A375 (cell line): Measurements from ENCODE around the gene IRF1. TPM values are rescaled to one million over a fixed set of nuclear protein-coding genes. Genes with fewer than 3 reads are reported as not detected.

Experiments used
- small RNA-seq: library from RNA; depleted of rRNA; stranded (forward); fragments of <200 nt; gene quantifications from one replicate; pipeline ENCODE3, GENCODE V24; 2014
- total RNA-seq: library from RNA; depleted of rRNA; stranded (reverse); fragments of >200 nt; shearing (Covaris generic); gene quantifications from 2 replicates; pipeline ENCODE4 v1.2.3, GENCODE V29; 2014; rRNA removed

Gene IRF1
- total RNA-seq, result 23.5 and 30.7 TPM in 2 replicates

DNA sequence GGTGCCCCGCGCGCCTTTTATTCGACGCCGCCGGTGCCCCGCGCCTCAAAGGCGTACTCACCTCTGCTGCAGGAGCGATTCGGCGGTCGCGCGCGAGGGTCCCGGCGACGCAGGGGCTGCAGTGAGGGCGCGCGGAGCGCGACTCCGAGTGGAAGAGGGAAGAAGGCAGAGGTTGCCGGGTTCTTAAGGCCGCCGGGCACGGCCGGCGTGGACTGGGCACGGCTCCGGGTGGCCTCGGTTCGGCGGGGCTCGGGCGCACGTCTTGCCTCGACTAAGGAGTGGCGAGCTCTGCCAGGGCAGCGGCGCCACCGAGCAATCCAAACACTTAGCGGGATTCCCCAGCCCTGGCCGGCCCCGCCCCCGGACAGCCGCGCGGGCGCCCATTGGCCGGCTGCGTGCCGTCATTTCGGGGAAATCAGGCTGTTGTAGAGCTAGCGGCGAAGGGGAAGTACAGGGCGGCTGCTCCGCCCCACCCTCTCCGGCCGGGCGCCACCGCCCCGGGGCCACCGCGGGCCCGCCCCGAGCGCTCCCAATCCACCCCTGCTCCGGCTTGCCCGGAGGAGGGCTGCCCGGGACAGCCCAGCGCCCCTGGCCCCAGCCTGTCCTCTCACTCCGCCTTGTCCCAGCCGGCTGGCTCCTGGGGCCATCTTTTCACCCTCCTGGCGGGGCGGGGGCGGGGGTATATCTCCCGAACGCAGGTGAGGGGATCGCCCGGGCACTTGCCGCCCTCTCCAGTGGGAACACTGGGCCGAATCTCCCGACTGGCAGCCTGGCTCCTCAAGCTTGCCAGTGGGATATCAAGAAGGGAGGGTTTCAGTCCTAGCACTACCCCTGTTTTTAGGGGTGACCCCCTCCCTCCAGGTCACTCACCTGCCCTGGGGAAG, at the start of gene IRF1:
Gene IRF1, minus strand, starts transcription at position 290 of the 884 bp plus-strand sequence. CDS start 1,295 bp downstream, outside the sequence.

Small RNAs within 50 kb of the gene (small RNA-seq; reads per million reads assigned to genes)
- not detected for gene RF00019

Other genes with a start within 250 kb of the IRF1 start
- gene PDLIM4, start 233.1 kb downstream of the IRF1 start, total RNA-seq, result 78.5 and 84.1 TPM in 2 replicates
- gene SLC22A4, start 196.4 kb downstream of the IRF1 start, total RNA-seq, result 4.5 and 6.7 TPM in 2 replicates
- 6.0 and 8.6 TPM in 2 replicates for gene SLC22A5, start 121.1 kb downstream of the IRF1 start, total RNA-seq
- not detected in 2 replicates for gene IL5, start 52.7 kb upstream of the IRF1 start, total RNA-seq
- gene RAD50, start 66.2 kb upstream of the IRF1 start, total RNA-seq, result 16.9 and 23.4 TPM in 2 replicates
- gene IL13, start 167.4 kb upstream of the IRF1 start, total RNA-seq, result 0.42 TPM in 1 of 2 replicates, not detected in the other
- not detected in 2 replicates for gene IL4, start 183.2 kb upstream of the IRF1 start, total RNA-seq
- gene KIF3A, start 246.8 kb upstream of the IRF1 start, total RNA-seq, result 8.1 and 10.6 TPM in 2 replicates